GM18870 (cell line): ENCODE results near the gene DGKA.
"Not testable (repeated sequence)": the region's sequence is repeated elsewhere in the genome, so short reads cannot be mapped to it uniquely, and the experiment has no call there.

ENCODE experiments used
- ATAC-seq: cut with Tn5 transposase; IDR thresholded peaks from one replicate; pipeline ENCODE4 v1.9.1; 2021; ENCODE audit warnings: moderate library complexity; ENCODE audit not compliant: unreplicated experiment

Gene DGKA

GRCh38 chr12:55996715-55997534, 66.0 kb downstream of the DGKA start, which contains the start of gene SUOX:
SUOX (plus strand) TSS chr12:55997276; CDS start chr12:56002222, 4,946 bp downstream.
- ATAC-seq: peak; percentile 97

- ATAC-seq: no peak
Observed at GRCh38 chr12:55997535-55997859, 66.5 kb downstream of the DGKA start.

GRCh38 chr12:55999522-55999921, 68.6 kb downstream of the DGKA start:
- not testable (repeated sequence) for ATAC-seq

- ATAC-seq: not testable (repeated sequence)
Observed at GRCh38 chr12:55999999-56000540, 69.1 kb downstream of the DGKA start.

GRCh38 chr12:56001487-56002100, 70.6 kb downstream of the DGKA start:
- ATAC-seq: no peak

- ATAC-seq: not testable (repeated sequence)
Observed at GRCh38 chr12:56003376-56003775, 72.4 kb downstream of the DGKA start.
